Fibroblast of mammary gland (primary cell): ENCODE data around the gene TFF2.

Experiments used
- DNase-seq: peaks from one replicate; pipeline ENCODE4 v3.0.0-alpha.2; 2010; ENCODE audit warnings: low read depth
- H3K4me3 ChIP-seq: 2 replicates; pipeline ENCODE4 v1.5.1; 2011; ENCODE audit warnings: low read depth, mild to moderate bottlenecking, low read length, moderate library complexity; ENCODE audit not compliant: control insufficient read depth
- TF ChIP-seq, protein P1 (sequence below): conservative IDR thresholded peaks from 2 replicates; pipeline ENCODE4 v1.5.1; 2011; ENCODE audit warnings: low read depth, low read length, inconsistent platforms; ENCODE audit not compliant: control insufficient read depth, insufficient read depth

TFF2 gene

DNA sequence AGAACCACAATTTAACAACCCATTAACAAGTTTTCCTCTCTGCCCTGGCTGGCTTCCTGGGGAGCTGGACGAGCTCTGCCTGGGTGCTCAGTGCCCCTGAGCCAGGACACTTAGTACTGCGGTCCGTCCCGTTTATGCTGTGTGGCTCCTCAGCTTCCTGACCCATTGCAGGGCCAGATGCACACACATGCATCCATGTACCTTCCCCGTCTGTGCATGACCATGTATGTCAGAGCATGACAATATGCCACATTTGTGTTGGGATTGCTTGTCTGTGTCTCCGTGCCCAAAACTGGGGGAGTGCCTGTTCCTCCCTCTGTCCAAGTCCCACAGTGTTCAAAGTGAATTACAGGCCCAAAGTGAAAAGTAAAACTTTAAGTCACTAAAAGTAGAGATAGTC, 25.9 kb downstream of the TFF2 start:
- no peak overlapping the region for H3K4me3 ChIP-seq
- DNase-seq, result no peak
- TF ChIP-seq, protein P1, sequence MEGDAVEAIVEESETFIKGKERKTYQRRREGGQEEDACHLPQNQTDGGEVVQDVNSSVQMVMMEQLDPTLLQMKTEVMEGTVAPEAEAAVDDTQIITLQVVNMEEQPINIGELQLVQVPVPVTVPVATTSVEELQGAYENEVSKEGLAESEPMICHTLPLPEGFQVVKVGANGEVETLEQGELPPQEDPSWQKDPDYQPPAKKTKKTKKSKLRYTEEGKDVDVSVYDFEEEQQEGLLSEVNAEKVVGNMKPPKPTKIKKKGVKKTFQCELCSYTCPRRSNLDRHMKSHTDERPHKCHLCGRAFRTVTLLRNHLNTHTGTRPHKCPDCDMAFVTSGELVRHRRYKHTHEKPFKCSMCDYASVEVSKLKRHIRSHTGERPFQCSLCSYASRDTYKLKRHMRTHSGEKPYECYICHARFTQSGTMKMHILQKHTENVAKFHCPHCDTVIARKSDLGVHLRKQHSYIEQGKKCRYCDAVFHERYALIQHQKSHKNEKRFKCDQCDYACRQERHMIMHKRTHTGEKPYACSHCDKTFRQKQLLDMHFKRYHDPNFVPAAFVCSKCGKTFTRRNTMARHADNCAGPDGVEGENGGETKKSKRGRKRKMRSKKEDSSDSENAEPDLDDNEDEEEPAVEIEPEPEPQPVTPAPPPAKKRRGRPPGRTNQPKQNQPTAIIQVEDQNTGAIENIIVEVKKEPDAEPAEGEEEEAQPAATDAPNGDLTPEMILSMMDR, result no peak

DNA sequence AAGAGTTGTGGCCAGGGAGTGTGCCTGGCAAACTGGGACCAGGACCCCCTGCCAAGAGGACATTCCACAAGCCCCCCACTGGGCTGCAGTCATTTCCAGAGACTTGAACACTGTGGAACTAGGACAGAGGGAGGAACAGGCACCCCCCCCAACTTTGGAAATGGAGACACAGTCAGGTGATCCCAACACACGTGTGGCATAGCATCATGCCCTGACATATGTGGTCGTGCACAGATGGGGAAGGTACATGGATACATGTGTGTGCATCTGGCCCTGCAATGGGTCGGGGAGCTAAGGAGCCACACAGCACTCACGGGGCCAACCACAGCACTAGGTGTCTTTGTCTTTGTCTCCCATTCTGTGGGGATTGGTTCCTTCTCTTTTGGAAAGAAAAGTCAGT, 28.9 kb downstream of the TFF2 start:
- H3K4me3 ChIP-seq, result no peak overlapping the region
- TF ChIP-seq, protein P1, result no peak
- no peak for DNase-seq

DNA sequence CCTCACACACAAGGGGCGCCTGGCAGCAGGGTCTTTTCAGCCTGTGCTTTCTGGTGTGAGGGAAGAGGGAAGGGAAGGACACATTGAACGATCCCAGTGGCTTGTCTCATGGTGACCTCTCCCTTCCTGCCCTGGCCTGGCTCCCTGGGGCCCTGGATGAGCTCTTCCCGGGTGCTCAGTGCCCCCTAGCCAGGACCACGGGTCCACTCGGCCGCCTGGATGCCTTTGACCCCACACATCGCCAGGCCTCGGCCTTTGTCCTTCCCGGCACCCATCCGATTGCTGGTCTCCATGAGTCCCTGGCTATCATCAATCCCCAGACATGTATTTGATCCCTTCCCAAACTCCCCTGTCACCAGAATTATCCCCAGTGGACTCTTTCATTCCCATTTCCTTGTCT, 29.6 kb downstream of the TFF2 start:
- no peak overlapping the region for H3K4me3 ChIP-seq
- TF ChIP-seq, protein P1, result no peak
- DNase-seq, result no peak

DNA sequence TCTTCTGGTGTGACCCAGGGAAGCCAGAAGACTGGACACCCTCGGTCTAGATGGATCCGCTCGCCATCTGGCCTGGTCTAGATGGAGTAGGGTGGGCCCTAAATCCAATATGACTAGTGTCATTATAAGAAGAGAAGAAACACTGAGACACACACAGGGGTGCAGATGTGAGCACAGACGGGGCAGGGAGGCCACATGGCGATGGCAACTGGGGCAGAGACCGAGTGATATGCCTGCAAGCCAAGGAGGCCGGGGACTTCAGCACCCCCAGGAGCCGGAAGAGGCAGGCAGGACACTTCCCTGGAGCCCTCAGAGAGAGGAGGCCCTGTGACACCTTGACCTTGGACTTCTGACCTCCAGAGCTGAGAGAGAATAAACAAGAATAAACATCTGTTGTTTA, 30.0 kb downstream of the TFF2 start:
- H3K4me3 ChIP-seq, result no peak overlapping the region
- TF ChIP-seq, protein P1, result no peak
- no peak for DNase-seq

DNA sequence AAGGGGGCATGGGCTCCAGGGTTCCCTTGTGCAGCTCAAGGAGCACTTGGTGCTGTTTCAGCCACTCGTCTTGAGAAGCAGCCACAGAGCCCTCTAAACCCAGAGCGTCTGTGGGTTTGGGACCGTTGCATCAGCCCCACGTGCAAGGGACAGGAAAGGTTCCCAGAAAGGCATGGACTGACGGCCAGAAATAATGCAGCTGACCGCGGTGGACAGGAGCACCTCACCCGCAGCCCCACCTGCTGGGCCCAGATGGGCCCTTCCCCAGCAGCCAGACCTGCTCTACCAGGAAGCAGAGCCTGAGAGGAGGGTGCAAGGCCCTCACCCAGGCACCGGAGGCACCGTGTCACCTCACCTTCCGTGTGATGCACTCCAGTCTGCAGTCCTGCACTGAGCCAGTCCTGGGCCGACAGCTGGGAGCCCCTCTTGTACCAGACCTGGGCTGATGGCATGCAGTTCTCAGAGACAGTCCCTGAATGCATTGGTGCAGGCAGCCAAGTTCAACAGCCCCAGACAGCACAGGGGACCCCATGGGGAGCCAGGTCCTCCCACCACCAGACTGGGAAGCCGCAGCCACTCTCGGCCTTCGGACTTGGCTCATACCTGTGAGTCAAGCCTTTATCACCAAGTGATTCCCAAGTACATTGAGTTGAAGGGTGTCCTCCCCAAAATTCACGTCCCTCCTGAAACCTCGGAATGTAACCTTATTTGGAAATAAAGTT, 30.8 kb downstream of the TFF2 start:
- H3K4me3 ChIP-seq, result no peak overlapping the region
- TF ChIP-seq, protein P1, result no peak
- DNase-seq, result no peak

DNA sequence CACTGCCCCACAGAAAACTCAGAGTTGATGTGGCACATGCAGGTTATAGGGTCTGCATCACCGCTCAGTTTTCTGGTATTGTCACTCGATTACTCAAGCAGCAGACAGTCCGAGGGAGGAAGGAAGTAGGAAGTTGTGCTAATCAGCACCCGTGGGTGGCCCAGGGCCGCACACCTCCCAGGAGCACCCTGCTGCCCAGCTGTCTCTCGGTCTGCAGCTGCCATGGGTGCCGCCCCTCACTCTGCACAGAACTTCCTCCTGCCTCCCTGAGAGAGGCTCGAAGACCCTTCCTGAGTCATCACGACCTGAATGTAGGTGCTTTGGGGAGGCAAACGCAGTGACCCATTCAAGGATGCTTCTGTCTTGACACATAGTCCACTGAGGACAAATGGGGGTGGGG, 31.4 kb downstream of the TFF2 start:
- TF ChIP-seq, protein P1, result no peak
- H3K4me3 ChIP-seq, result no peak overlapping the region
- DNase-seq, result no peak
